Activated CD4-positive, alpha-beta T cell treated with anti-CD3 and anti-CD28 coated beads for 36 hours (primary cell): ENCODE results near the gene RAB3IP. TPM values are rescaled to one million over a fixed set of nuclear protein-coding genes. Genes with fewer than 3 reads are reported as not detected.

Source experiments
- ATAC-seq: fragments of 200-7000 bp; cut with Tn5 transposase; one replicate; pipeline ENCODE4 v1.10.0; 2021; ENCODE audit warnings: mild to moderate bottlenecking, moderate library complexity
- CTCF ChIA-PET: fragments of 350-600 bp; sonication (Branson Sonifier 250); formaldehyde crosslinking; loops from one replicate; lab custom pipeline; 2021; ENCODE audit warnings: antibody characterized with exemption; lab: Charles Lee
- POLR2A ChIA-PET: fragments of 350-600 bp; sonication (Branson Sonifier 250); formaldehyde crosslinking; loops from one replicate; lab custom pipeline; 2021; ENCODE audit warnings: antibody characterized with exemption, inconsistent platforms; lab: Charles Lee
- DNase-seq: peaks from one replicate; pipeline ENCODE4 v3.0.0-alpha.2; 2020
- H3K27ac Mint-ChIP-seq: one replicate; pipeline ENCODE4 v1.8.0; 2021; ENCODE audit warnings: mixed read lengths
- H3K27me3 Mint-ChIP-seq: one replicate; pipeline ENCODE4 v1.8.0; 2021; ENCODE audit warnings: mixed read lengths
- H3K36me3 Mint-ChIP-seq: one replicate; pipeline ENCODE4 v1.8.0; 2021; ENCODE audit warnings: low read depth, mixed read lengths
- H3K4me1 Mint-ChIP-seq: one replicate; pipeline ENCODE4 v1.8.0; 2021; ENCODE audit warnings: mixed read lengths
- H3K4me3 Mint-ChIP-seq: one replicate; pipeline ENCODE4 v1.8.0; 2021; ENCODE audit warnings: mild to moderate bottlenecking, moderate library complexity, mixed read lengths
- H3K9me3 Mint-ChIP-seq: one replicate; pipeline ENCODE4 v1.8.0; 2021; ENCODE audit warnings: low read depth, mixed read lengths
- intact Hi-C, 2 experiments: fragments of 100-400 bp; cut with DNase I in 1 of 2; cut with micrococcal nuclease in 1 of 2; formaldehyde crosslinking; loops; one replicate each; pipeline versions ENCODE4 v1.14.2 to v1.15.1; 2022 to 2024; cut with DNase I, micrococcal nuclease
- total RNA-seq, 2 experiments: library from RNA; stranded (reverse); gene quantifications; one replicate each; pipeline ENCODE4 v1.2.3, GENCODE V29; 2021

The RAB3IP gene
- total RNA-seq, 2 experiments from 2014 or later: 30.7 to 39.9 TPM

DNA sequence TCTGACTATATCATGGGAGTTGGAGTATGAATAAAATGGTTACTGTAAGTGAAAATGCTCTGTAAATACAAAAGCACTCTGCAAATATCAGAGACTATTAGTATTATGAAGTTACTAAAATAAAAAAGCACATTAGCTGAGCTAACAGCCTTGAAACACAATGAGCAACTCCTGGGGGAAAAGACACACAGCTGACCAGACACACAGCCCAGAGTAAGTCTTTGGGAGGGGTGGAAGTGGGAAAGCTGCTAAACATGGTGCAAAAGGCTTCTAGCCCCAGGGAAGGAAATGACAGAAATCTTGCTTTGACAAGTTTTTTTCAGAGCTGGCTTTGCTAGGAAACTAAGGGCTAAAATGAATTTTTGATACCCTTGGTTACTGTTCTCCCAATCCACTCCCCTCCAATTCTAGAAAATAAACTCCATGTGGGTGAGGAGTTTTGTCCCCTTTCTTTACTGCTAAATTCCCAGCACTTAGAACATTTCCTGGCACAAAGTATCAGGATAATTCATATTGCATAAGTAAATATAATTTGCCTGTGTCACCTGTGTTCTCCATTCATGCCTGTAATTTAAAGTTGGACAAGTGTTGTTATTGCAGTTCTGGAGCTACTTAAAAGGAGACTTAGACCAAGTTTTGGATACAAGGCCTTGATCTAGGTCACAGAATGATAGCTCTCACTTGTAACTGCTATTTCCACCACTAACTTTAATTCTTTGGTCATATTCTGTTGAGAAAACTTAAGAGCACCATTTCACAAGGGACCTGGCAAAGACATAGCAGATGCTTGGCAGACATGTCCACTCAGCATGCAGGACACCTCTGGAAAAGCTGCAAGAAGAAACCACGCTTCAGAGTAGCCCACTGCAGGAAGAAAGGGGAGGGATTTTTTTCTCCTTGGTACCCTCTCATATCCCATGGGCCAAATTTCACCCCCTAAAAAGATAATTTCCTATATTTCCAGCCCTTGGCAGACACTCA is 19.0 kb upstream of the RAB3IP start:
- POLR2A ChIA-PET: no interaction called here
- CTCF ChIA-PET: interaction anchor here (1.1 kb wide), 1 partner anchor 14 kb away, joined by 5 read pairs; no protein-coding TSS in a partner anchor
- H3K9me3 Mint-ChIP-seq: no peaks in the 10 kb centered on the region
- no peaks in the 10 kb centered on the region for H3K4me1 Mint-ChIP-seq
- H3K4me3 Mint-ChIP-seq: no peak overlapping the region
- intact Hi-C loops: no loop called here
- DNase-seq (no peak), ATAC-seq (no peak)
- H3K27ac Mint-ChIP-seq: no peak overlapping the region
- peaks cover 8% of the 10 kb centered on the region for H3K27me3 Mint-ChIP-seq
- no peaks in the 10 kb centered on the region for H3K36me3 Mint-ChIP-seq

DNA sequence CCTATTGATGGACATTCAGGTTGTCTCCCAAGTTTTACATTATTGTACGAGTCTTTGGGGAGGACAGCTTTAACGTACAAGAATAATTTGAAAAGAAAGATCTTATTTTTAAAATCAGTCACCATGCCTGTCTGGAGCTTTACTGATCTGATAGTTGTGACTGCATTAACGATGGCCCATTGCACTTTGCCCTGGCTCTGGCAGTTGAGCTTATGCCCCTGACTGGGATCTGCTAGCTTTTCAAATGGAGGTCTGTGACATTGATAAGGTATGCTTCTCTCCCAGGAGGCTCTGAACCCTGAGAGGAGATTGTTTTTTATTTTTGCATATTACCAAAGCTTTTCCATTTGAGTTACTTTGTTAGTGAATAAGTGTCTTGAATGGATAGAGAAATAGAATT is 17.9 kb upstream of the RAB3IP start:
- H3K36me3 Mint-ChIP-seq: no peaks in the 10 kb centered on the region
- DNase-seq (no peak), ATAC-seq (no peak)
- H3K27ac Mint-ChIP-seq: no peak overlapping the region
- H3K27me3 Mint-ChIP-seq: peaks cover 12% of the 10 kb centered on the region
- no peaks in the 10 kb centered on the region for H3K9me3 Mint-ChIP-seq
- H3K4me1 Mint-ChIP-seq: no peaks in the 10 kb centered on the region
- H3K4me3 Mint-ChIP-seq: no peak overlapping the region
- intact Hi-C loops: no loop called here
- ChIA-PET POLR2A (no interaction called here), CTCF (no interaction called here)

DNA sequence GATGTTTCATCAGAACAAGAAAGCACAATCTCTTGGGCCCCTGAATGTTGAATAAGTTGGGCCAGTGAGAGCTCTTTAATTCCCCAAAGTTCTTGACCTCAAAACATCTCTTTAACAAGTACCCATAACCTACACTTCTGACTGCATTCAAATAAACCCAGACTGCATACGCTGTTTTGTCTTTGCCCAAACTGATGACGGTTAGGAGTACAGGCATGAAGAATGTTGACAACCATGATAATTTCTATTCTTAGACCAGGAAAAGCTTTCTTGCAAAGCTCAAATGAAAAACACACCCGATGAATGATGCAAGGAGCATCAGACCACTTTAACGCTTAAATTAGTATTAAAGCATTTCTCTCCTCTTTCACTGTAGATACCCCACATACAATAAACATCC is 11.7 kb upstream of the RAB3IP start:
- ATAC-seq (no peak), DNase-seq (no peak)
- ChIA-PET POLR2A (no interaction called here), CTCF (interaction anchor here (0.6 to 1.6 kb wide), 6 partner anchors 8 to 88 kb away, joined by 3 to 5 read pairs (median 4); partner anchors contain the start of gene RAB3IP)
- intact Hi-C loops: no loop called here
- Mint-ChIP-seq H3K27ac (no peak overlapping the region), H3K4me1 (no peaks in the 10 kb centered on the region), H3K27me3 (peaks cover 12% of the 10 kb centered on the region), H3K9me3 (no peaks in the 10 kb centered on the region), H3K4me3 (no peak overlapping the region), H3K36me3 (no peaks in the 10 kb centered on the region)

GRCh38 chr12:69732088-69732487 is 6.6 kb upstream of the RAB3IP start:
- Mint-ChIP-seq H3K4me3 (no peak overlapping the region), H3K27ac (no peak overlapping the region), H3K9me3 (no peaks in the 10 kb centered on the region), H3K4me1 (no peaks in the 10 kb centered on the region), H3K27me3 (peaks cover 12% of the 10 kb centered on the region), H3K36me3 (no peaks in the 10 kb centered on the region)
- intact Hi-C loops: loop anchor here in 1 of 2 experiments (10.0 kb wide), 1 partner anchor 147 kb away; the partner anchor contains the start of gene CCT2
- DNase-seq (no peak), ATAC-seq (no peak)
- POLR2A ChIA-PET: no interaction called here
- CTCF ChIA-PET: interaction anchor here (1.1 kb wide), 1 partner anchor 16 kb away, joined by 3 read pairs; no protein-coding TSS in a partner anchor

DNA sequence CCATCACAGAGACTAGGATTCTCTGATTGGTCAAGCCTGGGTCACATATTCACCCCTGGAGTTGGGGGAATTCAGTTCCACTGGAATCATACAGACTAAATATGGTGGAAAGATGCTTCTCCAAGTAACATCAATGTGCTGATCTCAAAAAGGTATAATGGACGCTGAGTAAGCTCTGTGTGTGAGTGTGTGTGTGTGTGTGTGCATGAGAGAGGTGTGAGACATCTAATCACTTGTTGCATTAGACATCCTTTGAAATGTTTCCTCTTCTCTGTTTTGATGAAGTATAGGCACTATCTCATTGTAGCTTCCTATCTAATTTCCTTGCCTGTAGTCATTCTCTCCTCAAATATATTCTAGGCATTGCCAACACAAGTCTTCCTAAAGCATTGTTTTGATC is 5.0 kb upstream of the RAB3IP start:
- H3K36me3 Mint-ChIP-seq: no peaks in the 10 kb centered on the region
- H3K4me3 Mint-ChIP-seq: no peak overlapping the region
- H3K27ac Mint-ChIP-seq: no peak overlapping the region
- intact Hi-C loops: loop anchor here in 1 of 2 experiments (10.0 kb wide), 1 partner anchor 149 kb away; the partner anchor contains the start of gene CCT2
- H3K27me3 Mint-ChIP-seq: peaks cover 12% of the 10 kb centered on the region
- DNase-seq: no peak
- POLR2A ChIA-PET: no interaction called here
- ATAC-seq: no peak
- peaks cover 3% of the 10 kb centered on the region for H3K4me1 Mint-ChIP-seq
- CTCF ChIA-PET: interaction anchor here (0.7 kb wide), 2 partner anchors 18 to 366 kb away, joined by 3 read pairs; no protein-coding TSS in a partner anchor
- no peaks in the 10 kb centered on the region for H3K9me3 Mint-ChIP-seq

- Mint-ChIP-seq H3K27ac (peak overlapping the region; percentile 62), H3K4me3 (peak overlapping the region; percentile 79), H3K27me3 (peaks cover 3% of the 10 kb centered on the region), H3K36me3 (no peaks in the 10 kb centered on the region), H3K9me3 (no peaks in the 10 kb centered on the region), H3K4me1 (peaks cover 26% of the 10 kb centered on the region)
- CTCF ChIA-PET: interaction anchor here (0.6 to 1.6 kb wide), 6 partner anchors 18 to 407 kb away, joined by 3 to 4 read pairs (median 4); no protein-coding TSS in a partner anchor
- DNase-seq: peak; percentile 73
- ATAC-seq: peak; percentile 36
- intact Hi-C loops: loop anchor here (1.0 to 10.0 kb wide), 7 partner anchors 155 to 1923 kb away; partner anchors contain the start of genes CCT2 (in 1 of the 2), CPSF6 (in 1 of the 2), KCNMB4 (in 1 of the 2) and NUP107 (in 1 of the 2)
- POLR2A ChIA-PET: no interaction called here
These were observed 879 bp downstream of the RAB3IP start for GRCh38 chr12:69739287-69740191.

DNA sequence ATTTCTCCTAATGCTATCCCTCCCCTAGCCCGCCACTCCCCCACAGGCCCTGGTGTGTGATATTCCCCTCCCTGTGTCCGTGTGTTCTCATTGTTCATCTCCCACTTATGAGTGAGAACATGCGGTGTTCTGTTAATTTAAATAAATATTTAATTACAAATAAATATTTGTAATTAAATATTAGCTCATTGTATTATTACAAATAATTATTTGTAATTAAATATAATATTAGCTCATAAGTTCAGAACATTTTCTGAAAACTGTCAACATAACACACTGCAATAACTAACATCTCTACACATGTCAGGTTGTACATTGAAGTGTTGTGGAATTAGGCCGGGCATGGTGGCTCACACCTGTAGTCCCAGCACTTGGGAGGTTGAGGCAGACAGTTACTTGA is 5.4 kb downstream of the RAB3IP start:
- no peaks in the 10 kb centered on the region for H3K9me3 Mint-ChIP-seq
- no peaks in the 10 kb centered on the region for H3K36me3 Mint-ChIP-seq
- no peak for ATAC-seq
- ChIA-PET POLR2A (no interaction called here), CTCF (no interaction called here)
- H3K27ac Mint-ChIP-seq: no peak overlapping the region
- intact Hi-C loops: no loop called here
- H3K4me3 Mint-ChIP-seq: no peak overlapping the region
- no peaks in the 10 kb centered on the region for H3K27me3 Mint-ChIP-seq
- peaks cover 23% of the 10 kb centered on the region for H3K4me1 Mint-ChIP-seq
- no peak for DNase-seq

GRCh38 chr12:69751476-69751875 is 12.8 kb downstream of the RAB3IP start:
- POLR2A ChIA-PET: no interaction called here
- peaks cover 5% of the 10 kb centered on the region for H3K4me1 Mint-ChIP-seq
- intact Hi-C loops: no loop called here
- peaks cover 11% of the 10 kb centered on the region for H3K36me3 Mint-ChIP-seq
- H3K9me3 Mint-ChIP-seq: no peaks in the 10 kb centered on the region
- DNase-seq (no peak), ATAC-seq (no peak)
- H3K4me3 Mint-ChIP-seq: no peak overlapping the region
- H3K27ac Mint-ChIP-seq: no peak overlapping the region
- H3K27me3 Mint-ChIP-seq: no peaks in the 10 kb centered on the region
- CTCF ChIA-PET: interaction anchor here (0.9 kb wide), 1 partner anchor 17 kb away, joined by 3 read pairs; no protein-coding TSS in a partner anchor

DNA sequence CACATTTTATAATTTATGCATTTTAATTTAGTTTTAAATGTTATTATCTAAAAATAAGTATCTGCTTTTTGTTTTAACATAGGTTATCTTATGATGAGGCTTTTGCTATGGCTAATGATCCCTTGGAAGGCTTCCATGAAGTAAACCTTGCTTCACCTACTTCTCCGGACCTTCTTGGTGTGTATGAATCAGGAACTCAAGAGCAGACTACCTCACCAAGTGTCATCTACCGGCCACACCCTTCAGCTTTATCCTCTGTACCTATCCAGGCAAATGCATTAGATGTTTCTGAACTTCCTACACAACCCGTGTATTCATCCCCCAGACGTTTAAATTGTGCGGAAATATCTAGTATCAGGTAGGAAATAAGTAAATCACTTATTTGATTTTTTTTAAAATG is 16.6 kb downstream of the RAB3IP start:
- no peak overlapping the region for H3K27ac Mint-ChIP-seq
- peaks cover under 1% of the 10 kb centered on the region for H3K9me3 Mint-ChIP-seq
- DNase-seq: no peak
- no peak overlapping the region for H3K4me3 Mint-ChIP-seq
- POLR2A ChIA-PET: no interaction called here
- peaks cover 2% of the 10 kb centered on the region for H3K4me1 Mint-ChIP-seq
- peaks cover 38% of the 10 kb centered on the region for H3K36me3 Mint-ChIP-seq
- CTCF ChIA-PET: no interaction called here
- H3K27me3 Mint-ChIP-seq: no peaks in the 10 kb centered on the region
- no peak for ATAC-seq
- intact Hi-C loops: no loop called here

DNA sequence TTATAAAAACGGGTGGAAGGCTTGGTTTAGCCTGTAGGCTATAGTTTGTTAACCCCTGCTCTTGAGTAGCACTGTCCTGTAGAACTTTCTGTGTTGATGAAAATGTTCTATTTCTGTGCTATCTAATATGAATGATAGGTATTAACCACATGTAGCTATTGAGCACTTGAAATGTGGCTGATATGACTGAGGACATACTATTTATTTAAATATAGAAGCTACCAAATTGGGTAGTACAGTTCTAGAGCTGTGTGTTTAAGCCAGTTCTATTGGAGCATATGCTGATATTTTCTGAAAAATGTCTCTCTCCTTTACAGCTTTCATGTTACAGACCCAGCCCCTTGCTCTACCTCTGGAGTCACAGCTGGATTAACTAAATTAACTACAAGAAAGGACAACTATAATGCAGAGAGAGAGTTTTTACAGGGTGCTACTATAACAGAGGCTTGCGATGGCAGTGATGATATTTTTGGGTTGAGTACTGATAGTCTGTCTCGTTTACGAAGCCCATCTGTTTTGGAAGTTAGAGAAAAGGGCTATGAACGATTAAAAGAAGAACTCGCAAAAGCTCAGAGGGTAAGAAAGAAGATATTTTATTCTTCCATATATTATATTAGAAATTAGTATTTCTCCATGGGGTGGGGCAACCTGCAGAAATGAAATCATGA is 17.6 kb downstream of the RAB3IP start:
- DNase-seq (no peak), ATAC-seq (no peak)
- ChIA-PET CTCF (no interaction called here), POLR2A (no interaction called here)
- H3K27ac Mint-ChIP-seq: no peak overlapping the region
- intact Hi-C loops: no loop called here
- H3K4me1 Mint-ChIP-seq: peaks cover 2% of the 10 kb centered on the region
- no peaks in the 10 kb centered on the region for H3K27me3 Mint-ChIP-seq
- H3K4me3 Mint-ChIP-seq: no peak overlapping the region
- H3K9me3 Mint-ChIP-seq: peaks cover 8% of the 10 kb centered on the region
- H3K36me3 Mint-ChIP-seq: peaks cover 47% of the 10 kb centered on the region
